ENCODE data around the gene BRD1. TPM values are rescaled to one million over a fixed set of nuclear protein-coding genes. Genes with fewer than 3 reads are reported as not detected.

Gene BRD1
- total and polyA plus RNA-seq, 7 donors = 7.9 to 22.9 (median 16.9) TPM

DNA sequence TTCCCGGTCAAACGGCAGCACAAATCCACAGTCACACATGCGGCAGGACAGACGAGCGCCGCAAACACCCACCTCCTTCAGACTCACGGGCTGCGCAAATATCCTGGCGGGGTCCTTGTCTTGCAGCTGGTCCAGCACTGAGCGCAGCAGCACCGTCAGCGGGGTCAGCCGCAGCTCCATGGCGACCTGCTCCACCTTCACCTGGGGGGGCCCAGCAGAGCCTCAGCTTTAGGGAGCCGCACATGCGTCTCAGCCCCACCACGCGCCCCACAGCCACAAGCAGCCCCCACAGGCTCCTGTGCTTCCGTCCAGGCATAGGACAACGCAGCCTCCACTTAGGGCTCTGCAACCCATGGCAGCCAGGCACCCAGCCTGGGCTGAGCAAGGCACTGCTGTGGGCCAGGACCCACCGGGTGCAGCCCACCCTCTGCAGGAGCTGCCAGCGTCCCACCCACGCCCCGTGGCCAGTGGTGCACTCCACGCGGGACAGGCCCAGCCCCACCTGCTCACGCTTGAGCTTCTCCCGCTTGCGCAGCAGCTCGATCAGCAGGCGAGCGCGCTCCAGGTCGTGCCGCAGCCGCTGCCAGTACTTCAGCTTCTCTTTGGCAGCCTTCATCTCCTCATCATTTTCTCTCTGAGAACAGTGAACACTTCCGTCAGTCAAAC lies 29.1 kb downstream of the BRD1 start:
- no peaks in the 10 kb centered on the region for H3K9me3 ChIP-seq
- no peak for TF ChIP-seq CTCF (IDR thresholded peaks at IDR 0.05)
- peaks cover 0 to 64% of the 10 kb centered on the region in 2 donors for H3K36me3 ChIP-seq (ENCODE audit: insufficient read depth in 1 of 2, low read depth in 1 of 2)
- peaks cover 23% of the 10 kb centered on the region for H3K4me1 ChIP-seq
- intact Hi-C loops (cut with DNase I) = no loop called here
- H3K27ac ChIP-seq = no peak overlapping the region
- WGBS, 3 donors = 95 to 97% (median 96%) methylated on average over 29 to 37 of the region's 37 CpGs
- no peak overlapping the region for H3K4me3 ChIP-seq
- DNase-seq (no peak), ATAC-seq (no peak)
- no peaks in the 10 kb centered on the region for H3K27me3 ChIP-seq (ENCODE audit: insufficient read depth in 3 of 3, low read length in 2 of 3)

DNA sequence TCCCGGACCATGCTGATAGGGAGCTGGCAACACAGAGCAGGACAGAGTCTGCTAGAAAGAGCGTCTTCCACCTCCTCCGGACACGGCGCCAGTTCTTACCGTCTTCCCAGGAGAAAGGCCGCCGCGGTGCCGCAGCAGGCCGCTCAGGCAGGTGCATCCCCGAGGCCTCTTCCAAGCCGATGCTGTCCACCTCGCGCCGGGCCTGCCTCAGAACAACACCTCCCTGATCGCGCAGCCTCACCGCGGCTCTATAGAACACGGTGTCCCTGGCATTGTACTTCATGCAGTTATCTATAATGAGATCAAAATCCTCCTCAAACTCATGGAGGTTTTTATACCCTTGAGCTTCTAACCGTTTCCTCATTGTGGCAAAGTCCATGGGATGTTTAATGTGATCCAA lies 30.0 kb downstream of the BRD1 start:
- 92 to 96% (median 93%) methylated on average over 22 of the region's 22 CpGs for WGBS, 3 donors
- peaks cover 0 to 64% of the 10 kb centered on the region in 2 donors for H3K36me3 ChIP-seq (ENCODE audit: insufficient read depth in 1 of 2, low read depth in 1 of 2)

GRCh38 chr22:49796596-49797270 lies 30.9 kb downstream of the BRD1 start:
- intact Hi-C loops (cut with DNase I) = no loop called here
- WGBS, 3 donors = 96 to 97% (median 96%) methylated on average over 25 of the region's 25 CpGs
- H3K4me1 ChIP-seq = peaks cover 39% of the 10 kb centered on the region

More for the DNA sequence above, 30.0 kb downstream of the BRD1 start:
- no peak for ATAC-seq
- no peak overlapping the region for H3K4me3 ChIP-seq
- H3K27ac ChIP-seq = no peak overlapping the region
- intact Hi-C loops (cut with DNase I) = no loop called here
- H3K4me1 ChIP-seq = peaks cover 31% of the 10 kb centered on the region
- no peak for DNase-seq
- H3K27me3 ChIP-seq (ENCODE audit: insufficient read depth in 3 of 3, low read length in 2 of 3) = no peaks in the 10 kb centered on the region
- no peak for TF ChIP-seq CTCF (IDR thresholded peaks at IDR 0.05)
- H3K9me3 ChIP-seq = no peaks in the 10 kb centered on the region

GRCh38 chr22:49795521-49795920 lies 32.2 kb downstream of the BRD1 start:
- no peak for DNase-seq
- WGBS, 3 donors = 85 to 95% (median 93%) methylated on average over 11 of the region's 11 CpGs
- no peak overlapping the region for H3K27ac ChIP-seq
- peaks cover 0 to 65% of the 10 kb centered on the region in 2 donors for H3K36me3 ChIP-seq (ENCODE audit: insufficient read depth in 1 of 2, low read depth in 1 of 2)
- no peak overlapping the region for H3K4me3 ChIP-seq
- H3K4me1 ChIP-seq = peaks cover 41% of the 10 kb centered on the region
- no peaks in the 10 kb centered on the region for H3K27me3 ChIP-seq (ENCODE audit: insufficient read depth in 3 of 3, low read length in 2 of 3)
- no peak for TF ChIP-seq CTCF (IDR thresholded peaks at IDR 0.05)
- ATAC-seq = no peak
- intact Hi-C loops (cut with DNase I) = no loop called here
- no peaks in the 10 kb centered on the region for H3K9me3 ChIP-seq

More at GRCh38 chr22:49796596-49797270, 30.9 kb downstream of the BRD1 start:
- ATAC-seq = no peak
- Histone ChIP-seq H3K27me3 (ENCODE audit: insufficient read depth in 3 of 3, low read length in 2 of 3) (no peaks in the 10 kb centered on the region), H3K9me3 (no peaks in the 10 kb centered on the region), H3K4me3 (no peak overlapping the region), H3K27ac (no peak overlapping the region), H3K36me3 (ENCODE audit: insufficient read depth in 1 of 2, low read depth in 1 of 2) (peaks cover 0 to 65% of the 10 kb centered on the region in 2 donors)
- TF ChIP-seq CTCF (IDR thresholded peaks at IDR 0.05) = no peak
- no peak for DNase-seq
